ENCODE results near the gene VPS16. TPM values are rescaled to one million over a fixed set of nuclear protein-coding genes. Genes with fewer than 3 reads are reported as not detected.
"Not testable (repeated sequence)": the region's sequence is repeated elsewhere in the genome, so short reads cannot be mapped to it uniquely, and the experiment has no call there.

VPS16 gene
- total RNA-seq, 1 experiment from 2014 or later = 46.6 TPM

- ChIA-PET CTCF (no interaction called here), POLR2A (no interaction called here)
- H3K4me3 Mint-ChIP-seq (ENCODE audit: unreplicated experiment) = no peak overlapping the region
- Histone ChIP-seq H3K27me3 (replicated peaks; ENCODE audit: control insufficient read depth, insufficient read depth, low read length) (no peaks in the 10 kb centered on the region), H3K4me1 (no peaks in the 10 kb centered on the region), H3K4me3 (ENCODE audit: low read depth, low read length) (no peak overlapping the region), H3K9me3 (no peaks in the 10 kb centered on the region), H3K36me3 (ENCODE audit: control insufficient read depth, insufficient read depth, low read length) (no peaks in the 10 kb centered on the region)
- H3K4me1 Mint-ChIP-seq (ENCODE audit: low read depth, unreplicated experiment) = no peaks in the 10 kb centered on the region
- no peaks in the 10 kb centered on the region for H3K9me3 Mint-ChIP-seq (ENCODE audit: unreplicated experiment)
- peaks cover 9% of the 10 kb centered on the region for H3K27me3 Mint-ChIP-seq (ENCODE audit: insufficient read depth, unreplicated experiment)
- no TSS peak for BruUV-seq (replicated peaks)
- DNase-seq = no peak
- no peak overlapping the region for H3K27ac Mint-ChIP-seq (ENCODE audit: unreplicated experiment)
- no peaks in the 10 kb centered on the region for H3K36me3 Mint-ChIP-seq (ENCODE audit: insufficient read depth, unreplicated experiment)
- no peak for TF ChIP-seq CTCF (IDR thresholded peaks at IDR 0.05; ENCODE audit: insufficient read depth in 1 of 2, low read depth in 1 of 2, low read length in 1 of 2, severe bottlenecking in 1 of 2, unreplicated experiment in 1 of 2)
- intact Hi-C loops (cut with micrococcal nuclease; ENCODE audit: unreplicated experiment) = no loop called here
Observed at GRCh38 chr20:2825761-2826160, 14.8 kb upstream of the VPS16 start.

DNA sequence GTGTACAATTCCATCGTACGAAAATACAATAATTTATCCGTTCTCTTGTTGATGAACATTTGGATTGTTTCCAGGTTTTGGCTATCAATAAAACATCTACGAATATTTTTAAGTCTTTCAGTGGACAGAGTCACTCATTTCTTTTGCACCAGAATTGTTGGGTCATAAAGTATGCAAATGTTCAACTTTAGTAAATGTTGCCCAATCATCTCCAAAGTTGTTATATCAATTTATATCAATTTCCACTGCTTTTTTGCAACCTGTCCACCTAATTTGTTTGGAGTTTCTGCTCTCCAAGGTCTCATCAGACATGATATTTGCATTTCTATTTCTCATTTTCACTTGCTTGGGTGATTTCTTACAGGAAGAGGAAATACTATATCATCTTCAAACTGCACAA is 13.9 kb upstream of the VPS16 start:
- POLR2A ChIA-PET = no interaction called here
- CTCF ChIA-PET = no interaction called here
- H3K36me3 Mint-ChIP-seq (ENCODE audit: insufficient read depth, unreplicated experiment) = no peaks in the 10 kb centered on the region
- peaks cover 9% of the 10 kb centered on the region for H3K27me3 Mint-ChIP-seq (ENCODE audit: insufficient read depth, unreplicated experiment)
- no peak overlapping the region for H3K4me3 ChIP-seq (ENCODE audit: low read depth, low read length)
- intact Hi-C loops (cut with micrococcal nuclease; ENCODE audit: unreplicated experiment) = no loop called here
- H3K27me3 ChIP-seq (replicated peaks; ENCODE audit: control insufficient read depth, insufficient read depth, low read length) = no peaks in the 10 kb centered on the region
- no peaks in the 10 kb centered on the region for H3K36me3 ChIP-seq (ENCODE audit: control insufficient read depth, insufficient read depth, low read length)
- H3K4me3 Mint-ChIP-seq (ENCODE audit: unreplicated experiment) = no peak overlapping the region
- no peaks in the 10 kb centered on the region for H3K9me3 ChIP-seq
- H3K27ac Mint-ChIP-seq (ENCODE audit: unreplicated experiment) = no peak overlapping the region
- H3K4me1 Mint-ChIP-seq (ENCODE audit: low read depth, unreplicated experiment) = no peaks in the 10 kb centered on the region
- BruUV-seq (replicated peaks) = no TSS peak
- no peaks in the 10 kb centered on the region for H3K9me3 Mint-ChIP-seq (ENCODE audit: unreplicated experiment)
- no peak for DNase-seq
- no peak for TF ChIP-seq CTCF (IDR thresholded peaks at IDR 0.05; ENCODE audit: insufficient read depth in 1 of 2, low read depth in 1 of 2, low read length in 1 of 2, severe bottlenecking in 1 of 2, unreplicated experiment in 1 of 2)
- no peaks in the 10 kb centered on the region for H3K4me1 ChIP-seq

DNA sequence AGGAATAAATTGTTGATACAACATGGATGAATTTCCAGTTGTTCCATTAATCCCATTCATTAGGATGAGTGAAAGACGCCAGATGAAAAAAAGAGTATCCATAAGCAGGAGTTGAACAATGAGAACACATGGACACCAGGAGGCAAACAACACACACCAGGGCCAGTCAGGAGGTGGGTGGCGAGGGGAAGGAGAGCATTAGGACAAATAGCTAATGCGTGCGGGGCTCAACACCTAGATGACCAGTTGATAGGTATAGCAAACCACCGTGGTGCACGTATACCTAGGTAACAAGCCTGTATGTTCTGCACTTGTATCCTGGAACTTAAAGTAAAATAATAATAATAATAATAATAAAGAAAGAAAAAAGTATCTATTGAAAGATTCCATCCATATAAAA is 11.2 kb upstream of the VPS16 start:
- H3K27ac Mint-ChIP-seq (ENCODE audit: unreplicated experiment) = no peak overlapping the region
- CTCF ChIA-PET = no interaction called here

DNA sequence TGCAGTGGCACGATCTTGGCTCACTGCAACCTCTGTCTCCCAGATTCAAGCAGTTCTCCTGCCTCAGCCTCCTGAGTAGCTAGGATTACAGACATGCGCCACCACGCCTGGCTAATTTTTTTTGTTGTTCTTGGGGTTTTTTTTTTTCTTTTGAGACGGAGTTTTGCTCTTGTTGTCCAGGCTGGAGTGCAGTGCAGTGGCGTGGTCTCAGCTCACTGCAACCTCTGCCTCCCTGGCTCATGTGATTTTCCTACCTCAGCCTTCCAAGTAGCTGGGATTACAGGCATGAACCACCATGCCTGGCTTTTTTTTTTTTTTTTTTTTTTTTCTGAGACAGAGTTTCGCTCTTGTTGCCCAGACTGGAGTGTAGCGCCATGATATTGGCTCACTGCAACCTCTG is 9.3 kb upstream of the VPS16 start:
- H3K27ac Mint-ChIP-seq (ENCODE audit: unreplicated experiment); POLR2A ChIA-PET; H3K4me1 ChIP-seq; H3K9me3 Mint-ChIP-seq (ENCODE audit: unreplicated experiment); intact Hi-C loops (cut with micrococcal nuclease; ENCODE audit: unreplicated experiment); H3K4me3 Mint-ChIP-seq (ENCODE audit: unreplicated experiment); BruUV-seq (replicated peaks); H3K27me3 Mint-ChIP-seq (ENCODE audit: insufficient read depth, unreplicated experiment); H3K9me3 ChIP-seq; H3K4me3 ChIP-seq (ENCODE audit: low read depth, low read length); H3K27me3 ChIP-seq (replicated peaks; ENCODE audit: control insufficient read depth, insufficient read depth, low read length); H3K4me1 Mint-ChIP-seq (ENCODE audit: low read depth, unreplicated experiment); H3K36me3 ChIP-seq (ENCODE audit: control insufficient read depth, insufficient read depth, low read length); DNase-seq; H3K36me3 Mint-ChIP-seq (ENCODE audit: insufficient read depth, unreplicated experiment): not testable (repeated sequence)
- CTCF ChIA-PET = interaction anchor here (0.7 kb wide), 3 partner anchors 52 to 226 kb away, joined by 6 to 15 read pairs (median 8); no protein-coding TSS in a partner anchor

More for the DNA sequence above, 11.2 kb upstream of the VPS16 start:
- H3K4me3 ChIP-seq (ENCODE audit: low read depth, low read length) = no peak overlapping the region
- Mint-ChIP-seq H3K4me1 (ENCODE audit: low read depth, unreplicated experiment) (no peaks in the 10 kb centered on the region), H3K27me3 (ENCODE audit: insufficient read depth, unreplicated experiment) (peaks cover 9% of the 10 kb centered on the region), H3K4me3 (ENCODE audit: unreplicated experiment) (no peak overlapping the region), H3K9me3 (ENCODE audit: unreplicated experiment) (no peaks in the 10 kb centered on the region), H3K36me3 (ENCODE audit: insufficient read depth, unreplicated experiment) (no peaks in the 10 kb centered on the region)
- no peaks in the 10 kb centered on the region for H3K9me3 ChIP-seq
- H3K4me1 ChIP-seq = no peaks in the 10 kb centered on the region
- intact Hi-C loops (cut with micrococcal nuclease; ENCODE audit: unreplicated experiment) = no loop called here
- no peak for TF ChIP-seq CTCF (IDR thresholded peaks at IDR 0.05; ENCODE audit: insufficient read depth in 1 of 2, low read depth in 1 of 2, low read length in 1 of 2, severe bottlenecking in 1 of 2, unreplicated experiment in 1 of 2)
- POLR2A ChIA-PET = no interaction called here
- no peak for DNase-seq
- no peaks in the 10 kb centered on the region for H3K27me3 ChIP-seq (replicated peaks; ENCODE audit: control insufficient read depth, insufficient read depth, low read length)
- no TSS peak for BruUV-seq (replicated peaks)
- H3K36me3 ChIP-seq (ENCODE audit: control insufficient read depth, insufficient read depth, low read length) = no peaks in the 10 kb centered on the region
